Measurements from ENCODE around the gene SLC39A11.

SLC39A11 gene

DNA sequence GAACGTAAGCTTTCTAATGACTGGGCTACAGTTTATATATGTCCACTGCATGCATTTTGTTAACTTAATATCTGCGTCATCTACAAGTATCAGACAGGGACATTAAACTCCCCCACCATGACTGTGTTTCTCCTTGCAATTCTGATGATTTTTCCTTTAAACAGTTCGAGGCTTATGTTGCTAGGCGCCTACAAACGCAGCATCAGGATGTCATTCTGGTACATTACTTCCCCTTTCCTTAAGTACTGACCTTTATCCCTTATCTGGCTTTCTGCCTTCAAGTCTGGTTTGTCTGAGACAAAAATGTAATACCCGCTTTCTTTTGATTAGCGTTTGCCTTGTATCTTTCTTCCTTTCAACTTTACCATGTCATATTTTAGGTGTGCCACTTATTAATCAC, 362.4 kb downstream of the SLC39A11 start:
- DNase-seq: no peak

DNA sequence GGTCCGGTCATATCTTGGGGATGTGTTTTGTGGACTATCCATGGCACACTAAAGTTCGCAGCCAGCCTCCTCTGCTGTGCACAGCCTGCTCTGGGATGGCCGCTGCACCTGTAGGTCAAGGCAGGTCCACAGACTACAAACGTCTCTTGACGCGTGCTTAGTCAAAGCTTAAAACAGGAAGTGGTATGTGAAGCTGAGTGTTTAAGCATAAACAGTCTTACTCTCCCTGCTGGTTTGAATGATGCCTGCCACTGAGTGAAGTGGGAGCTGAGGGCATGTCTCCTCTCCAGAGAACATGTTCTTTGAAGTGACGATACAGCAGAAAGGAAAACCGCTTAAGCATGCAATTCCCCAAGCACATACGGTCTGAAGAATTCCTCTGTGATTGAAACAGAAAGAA, 365.6 kb downstream of the SLC39A11 start:
- peak; percentile 77 for DNase-seq

DNA sequence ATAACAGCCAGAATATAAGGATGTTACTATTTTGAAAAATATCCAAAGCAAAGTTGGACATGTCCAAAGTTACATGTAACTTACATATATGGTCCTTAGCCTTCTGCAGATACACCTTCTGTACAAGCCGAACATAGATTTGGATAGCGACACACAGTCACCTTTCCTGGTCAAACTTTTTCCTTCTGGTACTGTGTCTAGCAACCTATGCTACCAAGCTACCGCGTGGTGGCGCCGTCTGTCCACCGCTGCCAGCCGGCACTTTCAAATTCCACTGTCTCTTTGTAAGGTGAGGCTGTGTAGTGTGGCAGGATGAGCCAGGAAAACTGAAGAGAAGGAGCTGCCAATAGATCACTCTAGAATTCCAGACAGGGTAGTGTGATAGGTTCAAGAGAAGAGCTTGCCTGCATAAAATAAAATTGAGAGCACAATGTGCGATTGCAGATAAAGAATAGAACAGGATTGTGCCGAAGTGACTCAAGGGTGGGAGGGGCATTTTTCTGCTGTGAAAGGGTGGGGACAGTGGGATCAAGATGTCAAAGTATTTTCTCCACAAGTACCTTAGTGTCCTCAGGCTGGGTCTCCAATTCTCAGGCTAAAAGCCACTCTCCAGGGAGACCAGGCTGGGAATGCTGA, 366.9 kb downstream of the SLC39A11 start:
- peak; percentile 62 for DNase-seq

DNA sequence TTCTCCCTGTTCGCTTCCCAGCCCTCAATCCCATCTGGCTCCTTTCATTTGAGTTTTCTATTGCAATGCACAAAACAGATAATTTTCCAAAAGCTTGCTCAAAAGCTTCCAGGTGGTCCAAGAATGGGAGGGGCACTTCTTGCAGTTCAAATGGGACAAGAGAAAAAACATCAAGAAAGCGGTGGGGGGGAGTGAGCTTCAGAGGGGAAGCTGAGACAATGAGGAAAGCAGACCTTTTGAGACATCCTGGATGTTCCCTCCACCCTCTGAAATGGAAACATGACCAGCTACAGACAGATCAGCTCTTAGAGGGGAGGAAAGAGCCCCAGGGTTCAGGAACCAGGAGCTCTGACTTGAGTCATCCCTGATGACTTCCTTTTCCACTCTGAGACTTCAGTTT, 368.2 kb downstream of the SLC39A11 start:
- DNase-seq: no peak

DNA sequence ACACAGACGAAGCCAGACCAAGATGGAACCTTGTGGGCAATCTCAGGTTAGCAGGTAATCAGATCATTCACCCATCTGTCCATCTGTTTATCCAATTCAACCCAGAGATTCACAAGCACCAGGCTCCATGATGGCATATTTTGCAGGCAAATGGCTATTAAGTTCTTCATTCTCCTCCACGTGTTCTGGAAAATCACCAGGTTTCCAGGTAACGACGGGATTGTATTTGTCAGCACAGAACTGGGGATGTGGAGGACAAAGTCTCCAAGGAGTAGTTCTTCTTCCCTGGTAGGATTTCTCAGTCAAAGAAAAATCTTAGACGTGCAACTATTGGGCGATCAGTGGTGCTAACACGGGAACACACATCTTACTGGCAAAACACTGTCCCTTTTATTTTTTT, 368.8 kb downstream of the SLC39A11 start:
- DNase-seq: no peak

DNA sequence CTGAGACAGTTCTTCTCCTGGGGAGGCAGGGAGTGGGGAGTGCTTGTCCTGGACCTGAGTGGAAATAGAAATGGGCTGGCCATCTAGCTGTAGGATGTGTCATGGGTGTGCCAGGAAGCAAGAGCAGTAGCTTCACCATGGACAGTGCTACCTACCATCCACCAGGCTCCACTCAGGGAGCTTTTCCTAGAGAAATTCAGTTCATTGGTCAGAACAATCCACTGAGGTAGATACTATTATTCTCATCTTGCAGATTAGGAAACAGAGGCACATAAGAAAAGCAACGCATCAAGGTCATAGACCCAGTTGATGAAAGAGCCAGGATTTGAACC, 372.0 kb downstream of the SLC39A11 start:
- no peak for DNase-seq

DNA sequence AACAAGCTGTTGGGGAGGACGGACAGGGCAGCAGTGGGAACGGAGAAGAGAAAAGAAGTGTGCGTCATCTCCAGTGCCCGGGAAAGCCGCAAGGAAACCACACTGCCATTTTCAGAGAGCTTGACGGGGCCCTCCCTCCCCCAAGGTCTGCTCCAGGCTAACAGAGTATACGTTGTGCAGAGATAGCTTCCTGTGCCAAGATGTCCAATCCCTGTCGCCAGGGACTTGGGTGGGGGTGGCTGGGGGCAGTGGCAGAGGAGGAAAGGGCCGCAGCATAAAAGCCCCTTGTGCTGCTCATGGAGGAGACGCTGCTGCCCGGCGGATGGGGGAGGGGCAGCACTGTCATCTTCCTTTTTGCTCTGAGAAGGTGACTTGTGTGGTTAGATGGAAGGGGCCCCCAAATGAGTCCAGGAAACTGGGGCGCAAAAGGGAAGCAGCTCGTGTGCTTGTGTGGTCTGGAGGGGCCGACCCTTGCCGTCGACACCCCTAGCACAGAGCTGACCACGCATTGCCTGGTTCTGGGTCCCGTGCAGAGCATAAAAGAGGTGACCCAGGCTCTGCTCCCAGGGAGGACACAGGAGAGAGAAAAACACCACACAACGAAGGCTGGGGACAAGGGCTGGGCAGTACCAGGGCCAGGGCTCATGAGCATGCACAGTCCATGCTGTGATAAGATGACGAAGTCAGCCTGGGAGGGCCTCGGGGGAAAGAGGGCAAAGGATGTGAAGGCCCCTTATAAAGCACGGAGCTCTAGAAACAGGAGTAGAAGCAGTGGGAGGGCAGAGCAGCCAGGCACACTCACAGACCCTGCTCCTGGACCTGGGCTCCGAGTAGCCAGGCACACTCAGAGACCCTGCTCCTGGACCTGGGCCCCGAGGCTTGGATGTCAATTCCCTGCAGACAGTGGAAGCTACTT, 372.7 kb downstream of the SLC39A11 start:
- DNase-seq: peak; percentile 80

DNA sequence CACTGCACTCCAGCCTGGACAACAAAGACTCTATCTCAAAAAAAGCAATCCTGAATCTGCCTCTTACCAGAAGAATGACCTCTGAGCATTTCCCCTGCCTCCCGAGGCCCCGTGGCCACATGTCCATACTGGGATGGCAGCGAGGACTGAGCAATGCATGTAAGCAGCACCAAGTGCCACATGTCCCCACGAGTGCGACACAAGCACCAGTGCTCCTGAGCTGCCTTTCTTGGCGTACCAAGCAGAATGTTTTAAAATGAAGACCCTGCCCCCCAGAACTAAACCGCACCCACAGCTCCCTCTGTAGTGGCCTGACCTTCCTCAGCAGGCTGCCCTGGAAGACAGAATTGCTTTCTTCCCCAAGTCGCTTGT, 373.3 kb downstream of the SLC39A11 start:
- DNase-seq: no peak

DNA sequence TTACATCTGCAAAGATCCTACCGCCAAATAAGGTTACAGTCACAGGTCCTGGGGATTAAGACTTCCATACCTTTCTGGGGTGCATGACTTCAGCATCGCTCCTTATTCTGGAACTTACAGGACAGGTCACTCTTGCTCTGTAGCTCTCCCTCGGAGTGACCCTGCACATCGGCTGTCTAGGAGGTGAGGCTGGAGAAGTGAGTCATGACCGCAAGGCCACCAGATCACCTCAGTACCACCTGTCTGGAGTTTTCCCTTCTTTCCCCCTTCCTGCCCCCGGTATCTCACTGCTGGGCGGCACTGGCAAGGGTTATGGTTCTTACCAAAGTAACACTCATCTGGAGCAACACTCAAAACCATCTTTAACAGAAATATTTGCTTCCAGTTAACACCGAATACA, 374.8 kb downstream of the SLC39A11 start:
- no peak for DNase-seq

DNA sequence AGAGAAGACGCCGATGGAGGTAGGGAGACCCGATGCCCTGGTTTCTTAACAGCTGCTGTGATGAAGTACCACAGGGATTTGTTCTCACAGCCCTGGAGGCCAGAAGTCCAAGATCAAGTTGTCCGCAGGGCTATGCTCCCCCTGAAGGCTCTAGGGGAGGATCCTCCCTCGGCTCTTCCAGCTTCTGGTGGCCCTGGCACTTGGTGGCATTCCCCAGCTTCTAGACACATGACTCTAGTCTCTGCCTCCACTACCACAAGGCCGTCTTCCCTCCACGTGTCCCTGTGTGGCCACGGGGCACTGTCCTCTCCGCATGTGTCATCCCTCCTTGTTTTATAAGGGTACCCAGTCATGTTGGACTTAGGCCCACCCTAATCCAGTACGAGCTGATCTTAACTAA, 375.2 kb downstream of the SLC39A11 start:
- no peak for DNase-seq

DNA sequence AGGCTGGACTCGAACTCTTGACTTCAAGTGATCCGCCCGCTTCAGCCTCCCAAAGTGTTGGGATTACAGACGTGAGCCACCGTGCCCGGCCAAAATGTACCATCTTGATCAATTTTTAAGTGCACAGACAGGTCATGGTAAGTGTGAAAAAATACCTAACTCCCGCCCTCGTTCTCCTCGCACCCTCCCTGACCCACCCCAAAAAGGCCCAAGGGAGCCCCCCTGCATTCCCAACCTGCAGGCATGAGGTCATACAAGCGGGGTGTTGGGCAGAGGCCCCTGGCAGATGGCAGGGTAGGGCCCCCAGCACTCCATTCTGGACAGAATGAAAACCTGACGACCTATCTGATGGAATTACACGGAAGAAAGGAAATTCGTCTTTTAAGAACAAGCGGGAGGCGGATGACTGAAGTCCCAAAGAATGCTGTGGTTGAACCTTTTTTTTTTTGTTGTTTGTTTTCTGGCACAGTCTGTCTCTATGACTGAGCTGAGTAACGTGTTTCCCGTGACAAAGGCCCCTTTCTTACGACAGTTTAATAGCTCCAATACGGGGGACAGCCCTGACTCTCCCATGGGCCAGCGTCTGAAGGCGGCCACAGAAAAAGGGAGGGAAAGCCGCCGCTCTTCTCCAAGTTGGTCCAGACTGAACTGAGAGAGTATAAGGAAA, 376.4 kb downstream of the SLC39A11 start:
- DNase-seq: no peak

DNA sequence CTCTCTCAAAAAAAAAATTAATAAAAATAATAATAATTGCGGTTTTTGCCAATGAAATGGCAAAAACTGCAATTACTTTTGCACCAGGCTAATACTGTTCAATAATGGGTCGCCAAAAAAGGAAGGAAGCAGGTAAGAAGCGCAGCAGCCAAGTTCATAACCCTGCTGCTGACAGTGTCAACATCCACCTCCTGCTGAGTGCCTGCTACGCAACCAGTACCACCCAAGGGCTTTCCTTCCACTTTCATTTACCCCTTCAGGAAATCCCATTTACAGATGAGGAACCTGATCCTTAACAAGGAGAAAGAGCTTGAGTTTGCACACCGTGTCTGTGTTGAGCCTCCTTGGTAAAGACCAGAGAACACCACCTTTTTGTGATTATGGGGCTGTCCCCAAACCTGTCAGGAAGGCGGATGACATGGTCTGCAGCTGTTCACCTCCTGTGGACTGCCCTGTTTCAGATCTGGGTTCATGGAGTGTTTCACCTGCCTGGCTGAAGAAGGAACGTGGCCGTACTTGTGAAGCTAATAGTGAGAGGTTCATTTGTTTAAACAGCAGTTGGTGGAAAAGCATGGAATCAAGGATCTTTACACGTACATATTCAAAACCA, 378.0 kb downstream of the SLC39A11 start:
- DNase-seq: no peak

DNA sequence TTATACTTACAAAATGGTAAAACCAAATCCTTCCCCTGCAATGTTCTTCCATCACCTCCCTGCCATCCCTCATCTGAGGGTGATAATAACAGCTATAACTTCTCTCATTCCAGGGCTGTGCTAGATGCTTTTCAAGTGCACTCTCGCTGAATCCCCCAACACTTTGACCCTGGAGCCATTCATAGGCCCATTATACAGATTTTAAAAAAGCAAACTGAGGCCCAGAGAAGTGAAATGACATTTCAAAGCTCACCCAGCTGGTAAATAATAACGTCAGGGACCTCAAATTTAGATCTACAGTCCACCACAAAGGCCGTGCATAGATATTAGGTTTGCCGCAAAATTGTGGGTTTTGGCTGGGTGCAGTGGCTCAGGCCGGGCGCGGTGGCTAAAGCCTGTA, 378.8 kb downstream of the SLC39A11 start:
- DNase-seq: no peak

DNA sequence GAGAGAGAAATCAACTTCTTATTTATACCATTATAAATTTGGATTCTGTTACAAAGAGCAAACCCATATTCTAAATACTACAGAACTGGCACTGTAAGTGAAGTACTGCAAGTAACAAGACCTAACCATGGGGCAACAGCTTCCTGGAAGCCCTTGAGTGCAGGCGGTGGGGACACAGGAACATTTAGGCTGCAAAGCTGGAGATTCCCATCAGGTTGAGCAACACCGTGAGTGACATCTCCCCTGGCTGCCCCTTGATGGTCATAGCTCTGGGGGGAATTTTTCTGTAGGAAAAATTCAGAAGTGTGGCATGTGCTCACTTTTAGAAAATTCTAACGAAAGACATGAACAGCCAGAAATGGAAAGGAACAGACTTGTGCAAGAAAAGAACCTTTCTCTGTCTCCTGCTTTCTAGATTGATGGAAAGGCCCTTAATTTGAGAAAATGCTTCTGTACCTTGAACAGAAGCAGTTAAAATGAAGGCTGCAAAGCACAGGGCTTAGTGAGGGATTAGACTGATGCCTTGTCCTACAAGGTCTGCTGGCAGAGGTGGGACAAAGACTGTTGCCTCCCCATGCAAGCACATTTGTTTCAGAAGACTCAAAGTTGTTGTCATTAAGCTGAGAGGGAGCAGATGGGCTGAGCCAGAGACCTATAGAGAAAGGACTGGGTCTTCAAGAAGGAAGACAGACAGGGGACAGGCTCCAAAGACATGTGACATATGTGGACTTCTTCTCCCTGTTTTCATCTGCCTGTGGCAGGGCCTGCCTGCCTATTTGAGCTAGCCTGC, 380.8 kb downstream of the SLC39A11 start:
- no peak for DNase-seq

DNA sequence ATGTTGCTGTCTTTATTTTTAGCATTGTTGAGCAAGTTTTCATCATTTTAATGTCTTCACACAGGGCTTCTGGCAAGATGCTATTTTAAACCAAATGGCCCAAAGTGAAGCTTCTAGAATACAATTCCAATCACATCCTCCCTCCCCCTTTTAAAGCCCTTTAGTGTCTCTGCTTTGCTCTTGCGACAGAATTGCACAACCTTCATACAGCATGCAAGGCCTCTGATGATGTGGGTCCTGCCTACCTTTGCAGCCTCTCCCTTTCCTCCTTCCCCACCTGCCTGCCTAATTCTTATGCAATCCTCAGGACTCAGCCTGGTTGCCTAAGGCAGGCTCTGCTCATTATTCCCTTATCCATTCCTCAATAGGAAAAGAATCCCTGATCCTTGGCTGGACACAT, 381.7 kb downstream of the SLC39A11 start:
- no peak for DNase-seq

DNA sequence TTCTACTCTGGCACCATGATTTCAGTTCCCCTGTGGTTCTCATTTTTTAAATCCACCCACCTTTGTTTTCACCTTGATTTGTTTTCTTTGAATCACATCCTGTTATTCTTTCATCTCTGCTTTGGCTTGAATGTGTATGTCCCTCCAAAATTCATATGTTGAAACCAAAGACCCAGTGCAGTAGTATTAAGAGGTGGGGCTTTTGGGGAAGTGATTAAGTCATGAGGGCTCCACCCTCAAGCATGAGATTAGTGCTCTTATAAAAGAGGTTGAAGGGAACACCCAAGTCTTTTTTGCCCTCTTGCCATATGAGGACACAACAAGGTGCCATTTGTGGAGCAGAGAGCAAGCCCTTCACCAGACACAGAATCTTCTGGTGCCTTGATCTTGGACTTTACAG, 382.3 kb downstream of the SLC39A11 start:
- DNase-seq: peak; percentile 46

DNA sequence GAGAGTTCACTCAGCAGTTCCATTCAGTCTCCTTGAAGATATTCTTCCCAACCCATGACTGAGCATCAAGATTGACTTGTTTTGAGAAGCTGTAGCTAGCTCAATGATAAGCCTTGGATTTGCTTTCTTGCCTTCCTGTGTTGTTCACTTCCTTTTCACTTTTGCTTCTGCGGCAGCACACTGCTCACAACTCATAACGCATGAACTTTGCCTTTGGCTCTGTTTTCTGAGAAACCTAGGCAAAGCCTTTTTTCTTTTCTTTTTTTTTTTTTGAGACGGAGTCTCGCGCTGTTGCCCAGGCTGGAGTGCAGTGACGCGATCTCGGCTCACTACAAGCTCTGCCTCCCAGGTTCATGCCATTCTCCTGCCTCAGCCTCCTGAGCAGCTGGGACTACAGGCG, 383.8 kb downstream of the SLC39A11 start:
- peak; percentile 31 for DNase-seq

DNA sequence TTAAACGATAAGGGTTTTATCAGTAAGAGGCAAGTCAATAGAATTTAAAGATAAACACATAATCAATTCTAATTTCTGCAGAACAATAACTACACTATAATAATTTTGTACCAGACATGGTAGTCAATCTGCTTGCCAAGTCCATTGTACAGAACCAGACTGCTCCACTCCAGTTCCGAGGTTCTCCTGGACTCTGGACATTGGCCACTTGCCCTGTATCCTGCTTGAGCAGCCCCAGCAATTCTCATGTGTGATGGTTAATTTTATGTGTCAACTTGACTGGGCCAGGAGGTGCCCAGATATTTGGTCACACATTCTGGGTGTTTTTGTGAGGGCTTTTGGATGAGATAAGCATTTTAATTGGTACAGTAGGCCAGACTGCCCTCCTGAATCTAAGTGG, 384.6 kb downstream of the SLC39A11 start:
- no peak for DNase-seq

DNA sequence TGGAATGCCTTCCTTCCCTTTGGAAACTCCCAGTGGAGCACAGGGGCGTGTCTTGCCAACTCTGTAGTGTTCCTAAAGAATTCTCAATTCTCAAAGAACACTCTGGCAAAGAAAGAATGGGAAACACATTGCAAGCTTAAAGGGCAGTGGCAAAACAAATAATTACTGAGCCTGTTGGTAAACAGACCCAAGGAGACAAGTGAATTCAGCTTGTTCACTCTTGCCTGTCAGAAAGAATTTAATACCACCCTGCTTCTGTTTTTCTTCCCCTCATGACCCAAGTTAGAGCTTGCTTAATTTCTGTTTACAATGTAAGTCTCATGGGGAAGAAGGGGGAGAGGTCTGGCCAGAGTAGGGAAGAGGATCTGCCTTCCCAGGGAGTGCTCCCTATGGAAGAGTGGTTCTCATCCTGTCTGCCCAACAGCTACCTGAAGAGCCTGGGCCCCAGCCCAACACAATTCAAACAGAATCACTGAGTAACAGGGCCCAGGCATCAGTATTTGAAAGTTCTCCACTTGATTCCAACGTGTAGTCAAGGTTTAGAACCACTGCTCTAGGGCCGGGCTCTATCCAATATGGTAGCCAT, 386.0 kb downstream of the SLC39A11 start:
- DNase-seq: no peak

DNA sequence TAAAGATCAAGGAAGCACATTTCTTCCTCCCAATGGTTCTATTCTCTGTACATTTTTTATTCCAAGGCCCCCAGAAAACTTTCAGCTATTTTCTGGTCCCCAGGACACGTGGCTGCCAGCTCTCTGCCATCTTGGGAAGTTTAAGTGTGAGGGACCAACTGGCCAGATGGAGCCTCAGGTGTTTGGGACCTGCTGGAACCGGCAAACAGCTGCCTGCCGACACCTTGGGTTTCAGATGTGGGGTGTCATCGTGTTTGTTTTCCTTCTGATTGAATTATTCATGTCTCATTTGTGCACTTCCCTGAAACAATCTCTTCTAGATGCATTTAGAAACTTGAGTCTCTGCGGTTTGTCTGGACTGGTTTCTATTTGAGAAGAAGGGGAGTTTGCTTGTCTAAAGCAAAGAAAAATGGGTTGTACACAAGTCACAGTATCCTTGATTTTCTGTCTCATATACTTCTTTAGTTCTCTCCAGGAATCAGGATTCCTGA, 386.5 kb downstream of the SLC39A11 start:
- DNase-seq: peak; percentile 67

DNA sequence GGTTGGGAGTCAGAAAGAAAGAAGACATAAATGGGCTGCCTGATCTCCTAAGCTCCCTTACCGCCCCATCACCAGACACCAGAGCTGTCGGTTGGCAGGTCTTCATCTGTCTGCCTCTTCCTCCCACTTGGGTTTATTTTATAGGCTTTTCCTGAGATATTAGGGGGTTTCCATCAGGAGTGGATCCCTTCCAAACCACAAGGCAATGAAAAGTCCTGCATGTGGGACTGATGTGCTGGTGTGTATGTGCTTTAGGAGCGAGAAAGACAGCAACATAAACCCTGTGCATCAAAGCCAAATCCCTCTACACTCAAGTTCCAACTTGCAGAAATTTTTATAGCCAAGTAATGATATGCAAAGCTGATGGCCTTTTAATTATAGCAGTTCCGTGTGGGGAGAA, 389.5 kb downstream of the SLC39A11 start:
- DNase-seq: no peak

DNA sequence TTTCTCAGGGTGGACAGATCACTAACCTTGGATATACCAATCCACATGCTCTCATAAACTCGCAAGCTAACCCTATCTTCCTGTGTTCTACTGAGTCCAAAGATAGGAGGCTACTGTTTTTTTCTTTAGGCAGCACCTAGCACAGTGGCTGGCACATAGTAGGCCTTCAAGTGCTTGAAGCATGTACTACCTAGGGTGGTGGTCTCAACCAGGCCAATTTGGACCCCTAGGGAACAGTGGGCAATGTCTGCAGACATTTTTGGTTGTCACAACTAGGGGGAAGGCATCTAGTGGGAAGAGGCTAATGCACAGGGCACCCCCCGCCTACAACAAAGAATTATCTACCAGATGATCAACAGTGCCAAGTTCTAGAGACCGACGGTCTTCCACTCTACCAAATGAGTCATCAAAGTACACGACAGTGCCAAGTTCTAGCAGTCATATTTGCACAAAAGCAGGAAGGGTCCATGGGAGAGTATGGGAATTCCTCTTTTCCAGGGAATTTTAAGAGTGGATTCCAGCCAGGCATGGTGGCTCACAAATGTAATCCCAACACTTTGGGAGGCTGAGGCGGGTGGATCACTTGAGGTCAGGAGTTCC, 390.3 kb downstream of the SLC39A11 start:
- no peak for DNase-seq

Data from activated CD4-positive, alpha-beta T cell treated with anti-CD3 and anti-CD28 coated beads, Interleukin-2, amount 50 U/mL, for 16 hours (primary cell).